C4-2B (cell line): Measurements from ENCODE around the gene ARAP2.

Source experiments
- CTCF ChIP-seq: fragments of 450-650 bp; conservative IDR thresholded peaks from 2 replicates; pipeline ENCODE4 v1.5.1; 2017; ENCODE audit warnings: mild to moderate bottlenecking
- ZFX ChIP-seq: fragments of 450-650 bp; IDR thresholded peaks from 2 replicates; pipeline ENCODE4 v1.6.1; 2017

DNA sequence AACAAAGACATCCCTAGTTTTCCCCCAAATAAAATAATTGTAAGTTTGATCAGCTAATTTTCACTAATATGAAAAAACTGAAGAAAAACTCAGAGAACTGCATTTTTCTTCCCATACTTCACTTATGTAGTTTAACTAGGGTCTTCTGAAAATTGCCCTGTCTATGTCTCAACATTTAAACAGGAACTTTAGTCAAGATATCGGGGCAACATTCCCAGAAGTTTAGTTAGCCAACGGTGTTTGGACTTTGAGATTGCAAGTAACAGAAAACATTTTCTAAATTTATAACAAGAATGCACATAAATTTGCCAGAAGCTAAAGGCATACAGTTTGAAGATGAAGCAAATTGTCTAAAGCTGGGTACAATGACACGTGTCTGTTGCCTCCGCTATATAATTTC lies 201.1 kb downstream of the ARAP2 start:
- TF ChIP-seq CTCF (no peak), ZFX (no peak)
